ENCODE results near the gene SYT13.

DNA sequence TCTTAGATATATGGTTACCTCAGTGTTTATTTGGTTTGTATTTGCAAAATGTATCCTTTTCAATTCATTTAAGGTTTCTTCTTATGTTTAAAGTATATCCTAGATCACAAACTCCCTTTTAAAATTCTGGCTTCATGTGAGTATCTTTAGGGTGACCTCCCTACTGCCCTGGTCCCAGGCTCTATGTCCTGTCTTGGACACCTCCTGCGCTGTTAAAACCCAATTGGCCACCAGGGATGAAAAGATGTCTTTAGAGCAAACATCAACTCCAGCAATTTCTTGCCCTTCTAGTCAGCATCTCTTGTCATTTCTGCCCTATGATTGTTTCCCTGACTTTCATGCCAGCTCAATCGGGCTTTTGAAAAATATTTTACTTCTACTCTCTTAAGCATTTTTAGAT lies 28.8 kb upstream of the SYT13 start:
- TF ChIP-seq, protein P1, sequence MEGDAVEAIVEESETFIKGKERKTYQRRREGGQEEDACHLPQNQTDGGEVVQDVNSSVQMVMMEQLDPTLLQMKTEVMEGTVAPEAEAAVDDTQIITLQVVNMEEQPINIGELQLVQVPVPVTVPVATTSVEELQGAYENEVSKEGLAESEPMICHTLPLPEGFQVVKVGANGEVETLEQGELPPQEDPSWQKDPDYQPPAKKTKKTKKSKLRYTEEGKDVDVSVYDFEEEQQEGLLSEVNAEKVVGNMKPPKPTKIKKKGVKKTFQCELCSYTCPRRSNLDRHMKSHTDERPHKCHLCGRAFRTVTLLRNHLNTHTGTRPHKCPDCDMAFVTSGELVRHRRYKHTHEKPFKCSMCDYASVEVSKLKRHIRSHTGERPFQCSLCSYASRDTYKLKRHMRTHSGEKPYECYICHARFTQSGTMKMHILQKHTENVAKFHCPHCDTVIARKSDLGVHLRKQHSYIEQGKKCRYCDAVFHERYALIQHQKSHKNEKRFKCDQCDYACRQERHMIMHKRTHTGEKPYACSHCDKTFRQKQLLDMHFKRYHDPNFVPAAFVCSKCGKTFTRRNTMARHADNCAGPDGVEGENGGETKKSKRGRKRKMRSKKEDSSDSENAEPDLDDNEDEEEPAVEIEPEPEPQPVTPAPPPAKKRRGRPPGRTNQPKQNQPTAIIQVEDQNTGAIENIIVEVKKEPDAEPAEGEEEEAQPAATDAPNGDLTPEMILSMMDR (IDR thresholded peaks at IDR 0.05 in 2 of 3, conservative IDR thresholded peaks at IDR 0.05 in 1 of 3; ENCODE audit: borderline replicate concordance in 1 of 3, insufficient read depth in 1 of 3, low read depth in 2 of 3, low read length in 2 of 3): 0 out of 6 replicates have a peak, but pooled peaks of 2 of the 3 experiments have one; percentile 3 to 22
- no peak for TF ChIP-seq POLR2AphosphoS5 (IDR thresholded peaks at IDR 0.05; ENCODE audit: low read depth, low read length)
- no peak for TF ChIP-seq EZH2phosphoT487 (IDR thresholded peaks at IDR 0.05; ENCODE audit: borderline replicate concordance)
